H9 (cell line): Measurements from ENCODE around the gene ZNF20. TPM values are rescaled to one million over a fixed set of nuclear protein-coding genes. Genes with fewer than 3 reads are reported as not detected.

ENCODE experiments used
- DNase-seq: peaks from one replicate; pipeline ENCODE4 v3.0.0-alpha.2; 2017
- H2AFZ ChIP-seq: one replicate; pipeline ENCODE4 v1.6.1; 2013; ENCODE audit warnings: mild to moderate bottlenecking, low read length, control low read depth, moderate library complexity
- H2AK5ac ChIP-seq: 2 replicates; pipeline ENCODE4 v1.6.1; 2013; ENCODE audit warnings: low read length, control low read depth, mixed read lengths; ENCODE audit not compliant: insufficient read length
- H2BK120ac ChIP-seq: one replicate; pipeline ENCODE4 v1.6.1; 2013; ENCODE audit warnings: low read depth, mild to moderate bottlenecking, low read length, control low read depth, inconsistent platforms; ENCODE audit not compliant: poor library complexity, severe bottlenecking
- H2BK12ac ChIP-seq: 2 replicates; pipeline ENCODE4 v1.6.1; 2013; ENCODE audit warnings: low read length, control low read depth, mixed read lengths, low read depth; ENCODE audit not compliant: insufficient read length
- H2BK15ac ChIP-seq: 2 replicates; pipeline ENCODE4 v1.6.1; 2013; ENCODE audit warnings: low read depth, low read length, control low read depth
- H2BK20ac ChIP-seq: one replicate; pipeline ENCODE4 v1.6.1; 2013; ENCODE audit warnings: low read depth, mild to moderate bottlenecking, low read length, control low read depth, inconsistent platforms; ENCODE audit not compliant: poor library complexity, severe bottlenecking
- H2BK5ac ChIP-seq: 2 replicates; pipeline ENCODE4 v1.6.1; 2013; ENCODE audit warnings: low read length, control low read depth, mixed read lengths; ENCODE audit not compliant: insufficient read length
- H3K14ac ChIP-seq: 2 replicates; pipeline ENCODE4 v1.6.1; 2013; ENCODE audit warnings: low read length, control low read depth; ENCODE audit not compliant: insufficient read depth
- H3K18ac ChIP-seq: 2 replicates; pipeline ENCODE4 v1.6.1; 2013; ENCODE audit warnings: low read depth, mild to moderate bottlenecking, mixed read lengths, low read length, control low read depth; ENCODE audit not compliant: insufficient read length
- H3K23ac ChIP-seq: 2 replicates; pipeline ENCODE4 v1.6.1; 2013; ENCODE audit warnings: low read length, control low read depth, mixed read lengths, low read depth; ENCODE audit not compliant: insufficient read length
- H3K23me2 ChIP-seq: 2 replicates; pipeline ENCODE4 v1.6.1; 2013; ENCODE audit warnings: low read depth, mild to moderate bottlenecking, mixed read lengths, low read length, control low read depth; ENCODE audit not compliant: insufficient read length, poor library complexity, severe bottlenecking
- H3K27ac ChIP-seq: 2 replicates; pipeline ENCODE4 v1.5.1; 2013; ENCODE audit warnings: low read length, control low read depth, mixed read lengths, low read depth; ENCODE audit not compliant: insufficient read length
- H3K27me3 ChIP-seq: 2 replicates; pipeline ENCODE4 v1.6.1; 2013; ENCODE audit warnings: low read length, control low read depth, inconsistent platforms; ENCODE audit not compliant: insufficient read depth
- H3K4ac ChIP-seq: 2 replicates; pipeline ENCODE4 v1.6.1; 2013; ENCODE audit warnings: low read depth, mild to moderate bottlenecking, control low read depth, inconsistent platforms, low read length, moderate library complexity
- H3K4me1 ChIP-seq: 2 replicates; pipeline ENCODE4 v1.6.1; 2013; ENCODE audit warnings: low read length, control low read depth, inconsistent platforms; ENCODE audit not compliant: insufficient read depth
- H3K4me2 ChIP-seq: 2 replicates; pipeline ENCODE4 v1.6.1; 2013; ENCODE audit warnings: low read length, control low read depth, mixed read lengths; ENCODE audit not compliant: insufficient read length, insufficient read depth
- H3K56ac ChIP-seq: 2 replicates; pipeline ENCODE4 v1.6.1; 2013; ENCODE audit warnings: low read depth, mild to moderate bottlenecking, mixed read lengths, low read length, control low read depth; ENCODE audit not compliant: insufficient read length
- H3K79me1 ChIP-seq: 2 replicates; pipeline ENCODE4 v1.6.1; 2013; ENCODE audit warnings: low read depth, mild to moderate bottlenecking, moderate library complexity, low read length, control low read depth, inconsistent platforms; ENCODE audit not compliant: insufficient read depth, poor library complexity, severe bottlenecking
- H3K79me2 ChIP-seq: 2 replicates; pipeline ENCODE4 v1.6.1; 2013; ENCODE audit warnings: low read length, control low read depth, inconsistent platforms; ENCODE audit not compliant: insufficient read depth
- H3K9ac ChIP-seq: 2 replicates; pipeline ENCODE4 v1.6.1; 2013; ENCODE audit warnings: low read length, control low read depth, mixed read lengths; ENCODE audit not compliant: insufficient read length; ENCODE audit errors: extremely low read depth
- H3K9me3 ChIP-seq: one replicate; pipeline ENCODE4 v1.6.1; 2013; ENCODE audit warnings: low read depth, low read length, inconsistent platforms; ENCODE audit not compliant: control insufficient read depth
- H3T11ph ChIP-seq: one replicate; pipeline ENCODE4 v1.6.1; 2013; ENCODE audit warnings: mild to moderate bottlenecking, low read length, control low read depth, inconsistent platforms
- H4K20me1 ChIP-seq: one replicate; pipeline ENCODE4 v1.6.1; 2013; ENCODE audit not compliant: control insufficient read depth, insufficient read length, insufficient read depth
- H4K5ac ChIP-seq: 2 replicates; pipeline ENCODE4 v1.6.1; 2013; ENCODE audit warnings: low read depth, mild to moderate bottlenecking, mixed read lengths, low read length, control low read depth; ENCODE audit not compliant: insufficient read length
- H4K8ac ChIP-seq: replicated peaks from 2 replicates; pipeline ENCODE4 v1.6.1; 2013; ENCODE audit warnings: low read length, control low read depth, mixed read lengths, low read depth; ENCODE audit not compliant: insufficient read length
- H4K91ac ChIP-seq: 2 replicates; pipeline ENCODE4 v1.6.1; 2013; ENCODE audit warnings: low read depth, mild to moderate bottlenecking, moderate library complexity, mixed read lengths, low read length, control low read depth; ENCODE audit not compliant: insufficient read length
- H3K27ac Mint-ChIP-seq, 3 experiments: 2 replicates in 2 of 3; 3 replicates in 1 of 3; pipeline ENCODE4 v1.8.0; 2020 to 2021; ENCODE audit warnings: mixed read lengths in 3 of 3, mild to moderate bottlenecking in 1 of 3, moderate library complexity in 1 of 3
- H3K27me3 Mint-ChIP-seq: 2 replicates; pipeline ENCODE4 v1.8.0; 2021; ENCODE audit warnings: low read depth, mild to moderate bottlenecking, moderate library complexity, mixed read lengths
- H3K36me3 Mint-ChIP-seq, 3 experiments: 2 replicates in 2 of 3; 3 replicates in 1 of 3; pipeline ENCODE4 v1.8.0; 2020 to 2021; ENCODE audit warnings: low read depth in 3 of 3, mixed read lengths in 3 of 3; ENCODE audit not compliant: insufficient read depth in 1 of 3
- H3K4me1 Mint-ChIP-seq, 2 experiments: 2 replicates each; pipeline ENCODE4 v1.8.0; 2020; ENCODE audit warnings: mixed read lengths in 2 of 2
- H3K4me3 Mint-ChIP-seq, 2 experiments: 2 replicates in 1 of 2; 3 replicates in 1 of 2; pipeline ENCODE4 v1.8.0; 2020 to 2021; ENCODE audit warnings: mild to moderate bottlenecking in 2 of 2, mixed read lengths in 2 of 2, moderate library complexity in 1 of 2
- H3K9me3 Mint-ChIP-seq, 2 experiments: 2 replicates in 1 of 2; 3 replicates in 1 of 2; pipeline ENCODE4 v1.8.0; 2020; ENCODE audit warnings: mild to moderate bottlenecking in 2 of 2, mixed read lengths in 2 of 2, moderate library complexity in 1 of 2
- CTCF ChIP-seq: fragments of 200-600 bp; sonication (generic); conservative IDR thresholded peaks from 3 replicates; pipeline ENCODE4 v1.8.0; 2021; ENCODE audit warnings: antibody characterized with exemption, mild to moderate bottlenecking
- WGBS: extraction: QIAGEN DNeasy Blood & Tissue Kit; methylation state at CpG from one replicate; pipeline ENCODE4 v1.1.7; 2013; ENCODE audit warnings: missing lambda C conversion rate, low lambda C conversion rate, mixed read lengths; ENCODE audit not compliant: insufficient read length; ENCODE audit errors: extremely low coverage; 5-methylcytosine and 5-hydroxymethylcytosine counted together
- total RNA-seq: library from RNA; stranded (reverse); gene quantifications from 2 replicates; pipeline ENCODE4 v1.2.1, GENCODE V29; 2021

The ZNF20 gene
- total RNA-seq, 1 experiment from 2014 or later = 5.6 TPM

DNA sequence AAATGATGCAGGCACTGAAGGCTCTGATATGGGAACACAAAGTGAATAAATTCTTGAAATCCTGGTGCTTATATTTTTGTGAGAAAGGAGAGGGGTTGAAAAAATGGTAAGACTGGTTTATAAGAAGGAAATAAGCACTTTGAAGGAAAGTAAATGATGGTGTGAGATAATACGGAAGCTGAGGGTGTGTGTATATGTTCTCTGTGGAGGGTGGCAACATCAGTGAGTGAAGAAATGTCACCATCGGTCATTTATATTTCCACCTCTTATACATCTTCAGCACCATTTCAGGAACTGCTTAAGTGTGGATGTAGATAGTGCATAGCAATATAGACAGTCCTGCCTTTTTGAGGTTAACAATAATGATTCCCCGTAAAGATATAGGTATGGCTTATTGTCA, 40.2 kb upstream of the ZNF20 start:
- WGBS = no CpG with 5 or more reads among the region's 3 CpGs
- no peaks in the 10 kb centered on the region for H3K23me2 ChIP-seq
- no peak for DNase-seq
- H3K14ac ChIP-seq = no peak overlapping the region
- H4K8ac ChIP-seq = no peak overlapping the region
- H2BK15ac ChIP-seq = no peak overlapping the region
- no peak overlapping the region for H3K4me2 ChIP-seq
- no peak overlapping the region for H2AK5ac ChIP-seq
- no peak overlapping the region for H2BK12ac ChIP-seq
- no peak overlapping the region for H3K4ac ChIP-seq
- no peak overlapping the region for H3K23ac ChIP-seq
- H3K27me3 ChIP-seq = no peaks in the 10 kb centered on the region
- H2BK5ac ChIP-seq = no peak overlapping the region
- peaks cover 3 to 8% of the 10 kb centered on the region in 2 experiments; a peak in 3 of 4 replicates for H3K4me1 Mint-ChIP-seq
- H3K27me3 Mint-ChIP-seq = no peaks in the 10 kb centered on the region
- H3K9me3 Mint-ChIP-seq = peaks cover 51 to 79% of the 10 kb centered on the region in 2 experiments
- H3K36me3 Mint-ChIP-seq = peaks cover 46 to 73% (median 56%) of the 10 kb centered on the region in 3 experiments
- H4K20me1 ChIP-seq = no peaks in the 10 kb centered on the region
- H3K18ac ChIP-seq = no peak overlapping the region
- no peaks in the 10 kb centered on the region; the same call in 1 of the 2 replicates for H3K79me2 ChIP-seq
- H3K4me3 Mint-ChIP-seq = no peak overlapping the region
- no peak overlapping the region for H3T11ph ChIP-seq
- H3K27ac ChIP-seq = no peak overlapping the region
- no peak overlapping the region for H3K56ac ChIP-seq
- TF ChIP-seq CTCF = no peak
- H3K4me1 ChIP-seq = no peaks in the 10 kb centered on the region; the same call in 1 of the 2 replicates
- no peak overlapping the region for H2BK120ac ChIP-seq
- no peak overlapping the region for H3K27ac Mint-ChIP-seq
- H3K9me3 ChIP-seq = peaks cover 29% of the 10 kb centered on the region
- H2AFZ ChIP-seq = no peak overlapping the region
- no peak overlapping the region for H3K9ac ChIP-seq
- no peak overlapping the region for H2BK20ac ChIP-seq
- peaks cover 12% of the 10 kb centered on the region for H3K79me1 ChIP-seq
- H4K91ac ChIP-seq = no peak overlapping the region
- no peak overlapping the region for H4K5ac ChIP-seq
